ENCODE data around the gene FSHR. TPM values are rescaled to one million over a fixed set of nuclear protein-coding genes. Genes with fewer than 3 reads are reported as not detected.

Gene FSHR
- total RNA-seq, 1 donor from 2014 or later, result not detected

- no peak for DNase-seq (ENCODE audit: extremely low spot score, unreplicated experiment)
- Mint-ChIP-seq H3K27me3 (ENCODE audit: unreplicated experiment) (no peaks in the 10 kb centered on the region), H3K27ac (ENCODE audit: unreplicated experiment) (no peak overlapping the region), H3K4me1 (ENCODE audit: unreplicated experiment) (no peaks in the 10 kb centered on the region), H3K4me3 (ENCODE audit: unreplicated experiment) (no peak overlapping the region), H3K36me3 (ENCODE audit: unreplicated experiment) (no peaks in the 10 kb centered on the region), H3K9me3 (ENCODE audit: unreplicated experiment) (no peaks in the 10 kb centered on the region)
- TF ChIP-seq CTCF (IDR thresholded peaks at IDR 0.05), result no peak
These were observed 86.3 kb downstream of the FSHR start for GRCh38 chr2:49067971-49068370.

GRCh38 chr2:49053156-49053555, 101.2 kb downstream of the FSHR start:
- DNase-seq (ENCODE audit: extremely low spot score, unreplicated experiment), result no peak
- H3K4me3 Mint-ChIP-seq (ENCODE audit: unreplicated experiment), result no peak overlapping the region
- no peak for TF ChIP-seq CTCF (IDR thresholded peaks at IDR 0.05)
- H3K36me3 Mint-ChIP-seq (ENCODE audit: unreplicated experiment), result no peaks in the 10 kb centered on the region
- no peaks in the 10 kb centered on the region for H3K4me1 Mint-ChIP-seq (ENCODE audit: unreplicated experiment)
- H3K27ac Mint-ChIP-seq (ENCODE audit: unreplicated experiment), result no peak overlapping the region
- no peaks in the 10 kb centered on the region for H3K27me3 Mint-ChIP-seq (ENCODE audit: unreplicated experiment)
- peaks cover 14% of the 10 kb centered on the region for H3K9me3 Mint-ChIP-seq (ENCODE audit: unreplicated experiment)

DNA sequence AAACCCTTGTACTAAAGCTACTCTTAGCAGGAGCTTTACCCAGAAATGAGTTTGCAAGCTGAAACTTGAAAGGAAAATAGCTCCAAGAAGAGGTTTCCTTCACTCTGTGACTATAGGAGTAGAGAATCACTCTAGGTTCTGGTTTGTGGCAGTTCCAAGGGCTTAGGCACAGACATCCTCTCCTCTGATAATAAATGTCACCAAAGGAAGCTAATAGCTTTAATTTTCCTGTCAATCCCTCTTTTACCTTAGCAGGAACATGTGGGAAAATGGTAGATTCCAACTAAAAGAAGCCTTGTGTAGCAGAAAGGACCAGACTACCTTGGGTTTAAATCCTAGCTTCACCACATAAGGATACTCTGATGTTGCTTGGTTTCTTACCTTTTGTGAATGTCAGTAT, 104.0 kb downstream of the FSHR start:
- H3K27ac Mint-ChIP-seq (ENCODE audit: unreplicated experiment), result no peak overlapping the region
- H3K4me3 Mint-ChIP-seq (ENCODE audit: unreplicated experiment), result no peak overlapping the region
- H3K9me3 Mint-ChIP-seq (ENCODE audit: unreplicated experiment), result peaks cover 3% of the 10 kb centered on the region
- no peak for DNase-seq (ENCODE audit: extremely low spot score, unreplicated experiment)
- TF ChIP-seq CTCF (IDR thresholded peaks at IDR 0.05), result no peak
- H3K4me1 Mint-ChIP-seq (ENCODE audit: unreplicated experiment), result no peaks in the 10 kb centered on the region
- H3K27me3 Mint-ChIP-seq (ENCODE audit: unreplicated experiment), result no peaks in the 10 kb centered on the region
- H3K36me3 Mint-ChIP-seq (ENCODE audit: unreplicated experiment), result no peaks in the 10 kb centered on the region

DNA sequence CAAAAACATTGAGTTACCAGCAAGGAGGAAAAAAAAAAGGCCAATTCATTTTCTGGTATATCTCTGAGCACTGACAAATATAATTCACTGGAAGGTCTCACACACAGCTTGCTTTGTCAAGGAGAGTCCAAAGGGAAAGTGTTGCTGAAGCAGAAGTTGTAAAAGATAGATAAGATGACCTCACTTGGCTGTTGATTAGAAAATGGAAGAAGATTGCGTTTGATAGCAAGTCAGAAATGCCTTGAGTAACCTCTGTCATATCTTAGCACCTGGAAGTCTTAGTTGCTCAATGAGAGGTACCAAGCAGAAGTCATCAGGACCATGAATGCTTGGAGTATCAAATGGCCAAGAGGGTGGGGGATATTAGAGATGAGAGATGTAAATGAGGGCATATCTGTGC, 105.2 kb downstream of the FSHR start:
- H3K36me3 Mint-ChIP-seq (ENCODE audit: unreplicated experiment), result no peaks in the 10 kb centered on the region
- H3K4me1 Mint-ChIP-seq (ENCODE audit: unreplicated experiment), result no peaks in the 10 kb centered on the region
- no peak for TF ChIP-seq CTCF (IDR thresholded peaks at IDR 0.05)
- no peak overlapping the region for H3K4me3 Mint-ChIP-seq (ENCODE audit: unreplicated experiment)
- H3K9me3 Mint-ChIP-seq (ENCODE audit: unreplicated experiment), result peaks cover 3% of the 10 kb centered on the region
- DNase-seq (ENCODE audit: extremely low spot score, unreplicated experiment), result no peak
- no peaks in the 10 kb centered on the region for H3K27me3 Mint-ChIP-seq (ENCODE audit: unreplicated experiment)
- H3K27ac Mint-ChIP-seq (ENCODE audit: unreplicated experiment), result no peak overlapping the region

DNA sequence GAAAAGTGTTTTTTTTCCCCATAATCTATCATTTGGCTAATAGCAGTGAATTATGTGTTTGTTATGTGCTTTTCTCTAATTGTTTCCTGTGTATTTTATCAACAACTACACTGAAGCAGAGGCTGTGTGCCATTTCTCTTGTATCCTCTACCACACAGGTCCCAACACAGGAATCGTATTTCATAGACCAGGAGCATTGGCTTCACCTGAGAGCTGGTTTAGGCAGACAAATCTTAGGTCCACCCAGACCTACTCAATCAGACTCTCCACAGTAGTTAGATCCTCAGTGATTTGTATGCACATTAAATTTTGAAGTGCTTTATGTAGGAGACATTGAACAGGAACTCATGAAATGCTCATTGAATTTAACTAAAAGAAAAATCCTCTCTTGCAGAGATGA, 109.2 kb downstream of the FSHR start:
- no peak overlapping the region for H3K4me3 Mint-ChIP-seq (ENCODE audit: unreplicated experiment)
- H3K27ac Mint-ChIP-seq (ENCODE audit: unreplicated experiment), result no peak overlapping the region
- no peak for DNase-seq (ENCODE audit: extremely low spot score, unreplicated experiment)
- no peak for TF ChIP-seq CTCF (IDR thresholded peaks at IDR 0.05)
- no peaks in the 10 kb centered on the region for H3K36me3 Mint-ChIP-seq (ENCODE audit: unreplicated experiment)
- no peaks in the 10 kb centered on the region for H3K9me3 Mint-ChIP-seq (ENCODE audit: unreplicated experiment)
- H3K4me1 Mint-ChIP-seq (ENCODE audit: unreplicated experiment), result no peaks in the 10 kb centered on the region
- H3K27me3 Mint-ChIP-seq (ENCODE audit: unreplicated experiment), result no peaks in the 10 kb centered on the region

Data from osteocyte (in vitro differentiated cells).